GM18873 (cell line): Measurements from ENCODE around the gene C9orf50.
A peak's percentile ranks its signal among the peaks of the same experiment; 100 is the strongest.

Experiments
- ATAC-seq: cut with Tn5 transposase; IDR thresholded peaks from one replicate; pipeline ENCODE4 v1.9.1; 2021; ENCODE audit warnings: mild to moderate bottlenecking, moderate library complexity, moderate number of reproducible peaks; ENCODE audit not compliant: unreplicated experiment, low FRiP score

C9orf50 gene

DNA sequence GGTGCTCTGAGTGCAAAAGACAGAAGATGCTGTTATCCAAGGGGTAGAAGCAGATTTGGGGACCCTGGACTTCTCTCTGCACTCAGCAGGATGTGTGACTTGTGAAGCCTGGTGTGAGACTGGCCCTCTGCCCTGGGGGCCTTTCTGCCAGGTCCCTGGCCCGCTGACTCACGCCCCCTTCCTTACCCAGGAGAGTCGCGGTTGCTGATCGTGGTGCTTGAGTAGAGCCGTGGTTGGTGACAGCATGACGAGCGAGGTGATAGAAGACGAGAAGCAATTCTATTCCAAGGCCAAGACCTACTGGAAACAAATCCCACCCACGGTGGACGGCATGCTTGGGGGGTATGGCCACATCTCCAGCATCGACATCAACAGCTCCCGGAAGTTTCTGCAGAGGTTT lies 11.6 kb upstream of the C9orf50 start:
- ATAC-seq: no peak

GRCh38 chr9:129631674-129632129 lies 10.8 kb upstream of the C9orf50 start:
- no peak for ATAC-seq

DNA sequence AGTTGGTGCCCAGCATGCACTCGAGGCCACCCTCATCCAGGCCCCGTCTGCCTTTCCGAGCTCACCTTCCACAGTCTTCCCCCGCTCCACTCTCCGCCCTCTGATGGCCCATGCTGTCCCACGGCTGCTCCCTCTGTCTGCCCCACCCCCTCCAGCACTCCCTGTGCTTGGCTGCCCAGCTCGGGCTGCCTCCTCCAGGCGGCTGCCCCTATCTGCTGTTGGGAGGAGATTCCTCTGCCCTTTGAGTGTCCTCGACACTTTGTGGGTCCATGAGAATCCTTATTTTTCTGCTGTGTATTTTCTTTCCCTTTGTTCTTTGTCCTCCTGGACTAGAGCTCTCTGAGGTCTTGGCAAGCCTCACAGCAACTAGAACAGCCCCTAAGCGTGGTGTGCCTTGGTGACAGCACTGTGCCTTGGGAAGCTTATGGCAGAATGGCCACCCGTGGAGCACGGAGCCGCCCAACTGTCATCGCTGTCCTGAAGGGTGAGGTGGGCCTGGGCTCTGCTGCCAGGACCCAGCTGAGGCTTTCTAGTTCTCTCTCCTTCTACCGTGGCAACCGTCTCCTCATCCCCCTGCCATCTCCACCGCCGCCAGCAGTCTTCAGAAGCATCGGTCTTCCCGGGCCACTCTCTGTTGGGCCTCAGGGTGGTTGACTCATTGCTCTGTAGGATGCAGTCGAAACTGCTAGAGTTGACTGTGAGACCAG lies 10.2 kb upstream of the C9orf50 start:
- no peak for ATAC-seq

DNA sequence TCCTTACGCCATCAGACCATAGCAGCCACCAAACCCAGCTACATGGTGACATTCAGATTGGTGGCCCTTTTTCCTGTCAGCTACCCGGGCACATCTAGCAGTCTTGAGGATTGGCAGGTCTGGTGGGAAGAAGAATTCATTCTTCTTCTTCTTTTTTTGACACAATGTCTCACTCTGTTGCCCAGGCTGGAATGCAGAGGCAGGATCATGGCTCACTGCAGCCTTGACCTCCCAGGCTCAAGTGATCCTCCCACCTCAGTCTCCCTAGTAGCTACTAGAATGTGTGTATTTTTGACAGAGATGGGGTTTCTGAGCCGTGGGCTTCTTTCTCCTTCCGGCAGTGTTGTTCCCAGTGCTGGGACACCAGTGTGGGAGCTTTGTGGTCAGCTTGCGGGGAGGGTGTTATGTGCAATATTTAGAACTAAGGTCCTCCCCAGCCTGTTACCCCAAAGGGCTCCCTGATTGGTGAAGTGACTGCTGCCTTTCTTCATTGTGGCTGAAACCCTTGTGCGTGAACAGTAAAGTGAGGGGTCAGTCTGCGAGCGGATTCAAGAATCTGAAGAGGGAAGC lies 8.4 kb upstream of the C9orf50 start:
- no peak for ATAC-seq

DNA sequence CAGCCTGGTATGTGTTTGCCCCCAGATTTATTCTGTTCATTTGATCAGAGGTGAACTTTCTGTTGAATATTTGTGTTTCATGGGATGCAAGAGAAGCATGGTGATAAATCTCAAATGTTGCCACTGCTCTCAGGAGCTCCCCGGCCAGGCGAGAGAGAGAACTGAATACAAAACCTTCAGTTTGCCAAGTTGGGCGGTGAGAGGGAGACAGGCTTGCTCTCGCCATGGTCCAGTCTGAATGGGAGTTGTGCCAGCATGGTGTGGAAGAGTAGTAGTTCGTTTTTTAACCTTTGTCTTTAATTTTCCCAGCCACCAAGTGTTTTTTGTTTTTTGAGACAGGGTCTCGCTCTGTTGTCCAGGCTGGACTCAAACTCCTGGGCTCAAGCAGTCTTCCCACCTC lies 7.8 kb upstream of the C9orf50 start:
- no peak for ATAC-seq

DNA sequence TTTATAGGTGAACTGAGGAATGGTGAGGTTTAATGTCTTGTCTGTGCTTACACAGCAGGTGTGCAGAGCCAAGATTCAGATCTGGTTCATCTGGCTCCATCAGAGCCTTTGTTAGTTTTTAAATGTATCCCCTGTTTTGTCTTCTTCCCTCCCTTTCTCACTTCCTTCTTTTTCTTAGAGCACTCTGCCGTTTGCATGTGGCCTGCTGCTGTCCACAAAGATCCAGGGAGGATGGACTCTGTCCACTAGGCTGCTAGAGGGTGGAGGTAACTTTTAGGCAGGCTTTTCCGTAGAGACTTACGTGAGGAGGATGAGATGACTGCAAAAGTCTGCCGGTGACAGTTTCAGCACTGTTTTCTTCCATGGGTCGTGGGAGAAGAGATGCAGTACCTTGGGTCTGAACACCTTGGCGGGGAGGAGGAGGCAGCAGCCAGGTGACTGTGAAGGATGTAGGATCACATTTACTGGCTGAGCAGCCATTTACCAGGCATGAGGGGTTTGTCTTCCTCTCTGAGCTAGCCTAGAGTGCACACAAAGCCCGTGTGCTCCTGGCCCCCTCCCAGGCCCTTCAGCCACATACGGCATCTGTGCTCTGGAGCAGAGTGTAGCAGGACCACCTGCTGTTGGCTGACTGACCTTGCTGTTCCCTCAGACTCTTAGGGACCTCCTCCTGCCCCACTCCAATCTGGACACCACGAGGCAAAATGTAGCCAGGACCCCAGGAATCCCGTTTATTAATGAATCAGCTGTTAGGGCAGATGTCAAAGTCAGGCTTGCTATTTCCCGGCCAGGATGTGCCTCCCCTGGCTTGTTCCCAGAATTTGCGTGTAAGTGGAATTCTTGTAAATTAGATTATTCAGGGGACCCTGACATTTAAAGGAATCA lies 6.9 kb upstream of the C9orf50 start:
- ATAC-seq: no peak

DNA sequence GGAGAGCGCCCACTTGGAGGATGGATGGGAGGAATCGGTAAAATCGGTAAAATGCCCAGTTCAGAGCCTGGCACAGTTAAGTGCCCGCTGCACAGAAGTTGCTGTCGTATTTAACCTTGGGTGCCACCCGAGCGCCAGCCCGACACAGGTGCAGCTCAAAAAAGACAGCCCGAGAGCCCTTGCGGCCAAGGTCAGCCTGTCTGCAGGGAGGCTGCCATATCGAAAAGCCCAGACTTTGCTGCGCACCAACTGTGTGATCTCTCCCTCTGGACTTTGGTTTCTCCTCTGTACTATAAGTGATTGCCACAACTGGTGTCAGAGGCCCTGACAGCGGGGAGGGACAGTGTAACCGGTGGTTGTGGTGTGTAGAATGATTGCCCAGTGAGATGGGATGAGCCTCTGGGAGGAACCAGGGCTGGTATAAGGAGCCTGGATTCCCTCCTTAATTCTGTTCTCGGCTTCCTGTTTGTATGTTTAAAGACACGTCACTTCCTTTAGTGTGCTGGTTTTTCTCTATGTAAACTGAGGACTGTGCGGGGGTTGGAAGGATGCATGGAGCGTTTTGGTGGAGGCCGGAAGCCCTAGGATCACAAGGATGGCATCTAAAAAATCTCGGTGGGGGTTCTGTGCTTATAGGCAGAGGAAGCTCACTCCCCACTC lies 5.9 kb upstream of the C9orf50 start:
- ATAC-seq: peak; percentile 20

GRCh38 chr9:129626079-129626624 lies 5.3 kb upstream of the C9orf50 start, which contains the start of gene NTMT1:
Gene NTMT1, plus strand, starts transcription at chr9:129626163. Its CDS starts 6,541 bp downstream, at chr9:129632704.
- peak; percentile 53 for ATAC-seq

DNA sequence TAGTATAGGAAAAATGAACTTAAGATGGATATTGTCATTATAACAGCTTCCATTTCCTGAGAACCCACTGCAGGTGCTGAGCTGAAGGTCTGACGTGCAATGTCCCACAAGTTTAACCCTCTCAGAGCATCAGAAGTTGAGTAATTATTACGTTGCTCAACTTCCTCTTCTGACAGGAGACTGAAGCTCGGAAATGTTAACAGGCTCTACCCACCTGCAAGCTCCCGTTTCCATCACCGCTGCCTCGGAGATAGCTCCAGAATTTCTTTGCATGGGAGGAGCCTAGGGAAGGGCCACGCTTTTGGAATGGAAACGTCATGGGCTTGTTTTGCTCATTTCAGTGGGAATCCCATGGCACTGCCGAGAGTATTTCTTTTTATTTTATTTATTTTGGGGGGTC lies 4.0 kb upstream of the C9orf50 start:
- no peak for ATAC-seq

DNA sequence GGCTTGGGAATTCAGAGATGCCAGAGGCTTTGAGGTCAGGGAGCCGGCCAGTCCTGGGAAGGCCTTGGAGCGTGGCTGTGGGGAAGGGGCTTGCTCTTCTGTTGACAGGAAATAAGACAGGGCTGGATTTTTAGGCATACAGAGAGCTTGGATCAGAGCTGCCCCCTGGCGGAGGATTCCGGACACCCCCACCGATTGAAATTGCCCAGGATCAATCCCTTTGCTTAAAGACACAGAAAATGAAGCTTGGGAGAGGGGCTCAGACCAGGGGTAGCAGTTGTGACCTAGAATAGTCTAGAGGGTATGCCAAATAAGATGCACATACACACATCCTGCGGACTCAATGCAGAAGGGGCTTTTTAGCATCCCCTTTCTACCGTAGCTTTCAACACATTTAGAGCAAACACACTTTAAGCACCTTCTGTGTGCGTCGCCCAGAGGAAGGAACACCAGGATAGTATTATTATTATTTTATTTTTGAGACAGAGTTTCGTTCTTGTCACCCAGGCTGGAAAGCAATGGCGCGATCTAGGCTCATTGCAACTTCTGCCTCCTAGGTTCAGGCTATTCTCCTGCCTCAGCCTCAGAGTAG lies 3.4 kb upstream of the C9orf50 start:
- ATAC-seq: no peak

DNA sequence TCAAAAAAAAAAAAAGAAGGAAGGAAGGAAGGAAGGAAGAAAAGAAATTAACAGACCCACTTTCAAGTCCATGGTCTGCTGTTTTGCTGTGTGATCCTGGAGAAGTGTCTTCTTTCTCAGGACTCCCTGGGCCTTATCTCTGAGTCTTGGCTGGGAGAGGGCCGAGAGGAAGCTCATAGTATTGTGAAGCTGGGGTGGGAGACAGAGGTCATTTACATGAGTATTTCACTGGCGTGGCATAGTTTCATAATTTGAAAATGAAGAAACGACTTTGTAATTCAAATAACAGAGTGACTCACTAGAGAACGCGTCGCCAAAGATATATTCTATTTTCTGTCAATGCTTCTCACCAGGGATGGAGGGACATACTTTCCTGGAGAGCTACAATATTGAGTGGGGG lies 2.4 kb upstream of the C9orf50 start:
- no peak for ATAC-seq

DNA sequence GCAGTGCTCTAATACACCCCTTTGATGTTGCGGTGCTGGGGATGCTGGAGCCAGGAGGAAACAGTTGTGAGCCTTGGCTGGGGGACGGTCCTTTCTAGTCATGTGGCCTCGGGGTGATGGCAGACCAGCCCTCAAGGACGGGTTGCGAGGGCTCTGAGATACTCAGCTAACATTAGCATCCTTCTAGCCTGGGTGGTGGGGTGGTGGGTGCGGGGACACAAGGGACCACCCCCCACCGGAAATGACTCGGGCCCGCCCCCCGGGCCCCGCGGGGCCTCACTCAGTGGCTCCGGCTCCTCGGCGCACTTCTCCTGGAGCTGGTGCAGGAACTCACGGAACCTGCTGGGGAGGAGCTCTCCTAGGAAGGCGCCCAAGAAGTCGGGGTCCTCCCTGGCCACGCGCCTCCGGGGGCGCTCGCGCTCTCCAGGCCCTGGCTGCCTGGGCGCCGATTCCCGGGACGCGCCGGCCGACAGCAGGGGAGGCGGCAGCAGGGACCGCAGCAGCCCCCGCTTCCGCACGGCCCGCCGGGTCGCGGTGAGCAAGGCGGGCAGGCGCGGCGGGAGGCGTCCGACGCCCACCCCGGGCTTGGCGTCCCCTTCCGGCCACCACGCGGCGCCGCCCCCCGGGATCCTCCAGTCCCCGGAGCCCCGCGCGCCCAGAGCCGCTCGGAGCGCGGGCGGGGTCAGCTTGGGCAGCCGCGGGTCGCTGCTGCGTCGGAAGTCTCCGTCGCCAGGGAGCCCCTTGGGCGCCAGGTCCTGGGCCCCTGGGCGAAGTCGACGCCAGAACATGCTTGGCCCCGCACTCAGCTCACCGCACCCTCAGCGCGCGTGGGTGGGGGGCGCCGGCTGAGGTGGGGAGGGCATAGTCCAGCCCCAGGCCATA lies 873 bp downstream of the C9orf50 start:
- ATAC-seq: no peak

- ATAC-seq: no peak
These were observed 3.7 kb downstream of the C9orf50 start for GRCh38 chr9:129617167-129617566.

DNA sequence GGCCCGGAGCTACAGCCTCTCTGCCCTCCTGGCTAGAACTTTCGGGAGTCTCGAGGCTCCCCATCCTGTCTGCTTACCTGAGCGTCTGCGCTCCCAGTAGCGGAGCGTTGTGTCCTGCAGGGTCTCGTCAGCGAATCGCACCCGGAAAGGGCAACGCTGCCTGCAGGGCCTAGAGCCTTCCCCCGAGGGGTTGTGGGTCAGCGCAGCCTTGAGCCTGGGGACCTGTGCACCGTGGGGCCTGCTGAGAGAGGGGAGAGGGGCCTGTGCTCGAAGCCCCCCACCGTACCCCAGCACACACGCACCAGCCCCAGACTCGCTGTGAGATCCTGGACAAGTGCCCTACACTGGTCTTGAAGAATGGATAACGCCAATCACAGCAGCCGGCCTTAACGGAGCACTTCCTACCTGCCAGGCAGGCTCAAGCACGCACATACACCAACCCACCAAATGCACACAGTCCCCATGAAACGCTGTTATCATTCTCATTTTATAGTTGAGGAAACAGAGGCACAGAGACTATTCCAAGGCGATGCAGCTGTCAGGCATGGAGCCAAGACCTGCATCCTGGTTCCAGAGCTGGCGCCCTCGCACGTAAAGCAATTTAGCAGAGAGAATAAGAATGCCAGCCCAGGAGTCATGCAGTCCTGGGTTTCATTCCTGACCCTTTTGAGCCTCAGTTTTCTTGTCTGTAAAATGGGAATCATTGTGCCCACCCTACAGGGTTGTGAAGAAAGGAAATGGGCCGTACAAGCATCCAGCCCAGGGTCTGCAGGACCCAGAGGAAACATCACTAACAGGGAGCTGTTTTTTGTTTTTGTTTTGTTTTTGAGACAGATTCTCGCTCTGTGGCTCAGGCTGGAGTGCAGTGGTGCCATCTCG lies 5.3 kb downstream of the C9orf50 start:
- ATAC-seq: no peak

- no peak for ATAC-seq
These were observed 6.0 kb downstream of the C9orf50 start for GRCh38 chr9:129614932-129615331.

DNA sequence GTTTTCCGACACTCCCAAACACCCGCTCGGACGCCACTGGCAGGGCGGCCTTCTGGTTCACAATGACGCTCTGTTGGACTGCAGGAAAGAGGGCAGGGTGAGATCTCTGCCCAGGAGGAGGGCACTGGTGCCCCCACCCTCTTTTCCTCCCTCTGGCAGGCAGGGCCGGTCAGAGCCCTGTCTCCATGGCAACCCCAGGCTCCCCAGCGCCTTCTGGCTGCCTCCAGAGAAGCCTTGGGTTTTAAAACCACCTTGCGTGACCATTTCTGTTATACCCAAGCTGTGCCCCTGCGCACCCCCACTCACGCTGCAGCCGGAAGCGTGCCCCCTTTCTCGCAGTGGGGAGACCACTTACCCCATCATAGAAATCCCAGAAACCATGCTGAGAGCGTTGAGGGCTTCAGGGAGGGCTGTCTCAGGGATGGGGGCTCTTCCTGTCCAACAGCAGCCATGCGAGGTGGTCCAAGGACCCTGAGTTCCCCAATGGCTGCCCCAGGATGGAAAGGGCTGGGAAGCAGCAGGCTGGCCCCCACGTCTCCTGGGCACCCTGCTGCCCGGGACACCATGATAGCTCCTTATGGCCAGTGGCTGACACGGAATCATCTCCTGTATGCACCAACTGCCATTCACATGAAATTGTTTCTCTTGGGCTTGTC lies 7.3 kb downstream of the C9orf50 start:
- no peak for ATAC-seq

GRCh38 chr9:129612815-129613519 lies 7.9 kb downstream of the C9orf50 start:
- ATAC-seq: no peak
